OCI-LY7 (cell line): ENCODE data around the gene CCL14.

Source experiments
- CTCF ChIP-seq: fragments of 200-600 bp; sonication (generic); conservative IDR thresholded peaks from 2 replicates; pipeline ENCODE4 v1.5.1; 2014; ENCODE audit warnings: mild to moderate bottlenecking, antibody characterized with exemption, low read length, moderate library complexity, mixed read lengths
- EZH2phosphoT487 ChIP-seq: fragments of 200-600 bp; sonication (generic); IDR thresholded peaks from 2 replicates; pipeline ENCODE4 v1.6.1; 2018; ENCODE audit warnings: low read depth, borderline replicate concordance, mild to moderate bottlenecking, mixed run types, antibody characterized with exemption, low read length, moderate library complexity, mixed read lengths

- TF ChIP-seq CTCF (no peak), EZH2phosphoT487 (no peak)
These were observed 12.9 kb downstream of the CCL14 start for GRCh38 chr17:35973333-35974260.
